NCI-H1436 (cell line): ENCODE data around the gene CREB3.

ENCODE experiments used
- DNase-seq: peaks from one replicate; lab custom pipeline; 2025; lab: John Stamatoyannopoulos, UW

CREB3 gene

DNA sequence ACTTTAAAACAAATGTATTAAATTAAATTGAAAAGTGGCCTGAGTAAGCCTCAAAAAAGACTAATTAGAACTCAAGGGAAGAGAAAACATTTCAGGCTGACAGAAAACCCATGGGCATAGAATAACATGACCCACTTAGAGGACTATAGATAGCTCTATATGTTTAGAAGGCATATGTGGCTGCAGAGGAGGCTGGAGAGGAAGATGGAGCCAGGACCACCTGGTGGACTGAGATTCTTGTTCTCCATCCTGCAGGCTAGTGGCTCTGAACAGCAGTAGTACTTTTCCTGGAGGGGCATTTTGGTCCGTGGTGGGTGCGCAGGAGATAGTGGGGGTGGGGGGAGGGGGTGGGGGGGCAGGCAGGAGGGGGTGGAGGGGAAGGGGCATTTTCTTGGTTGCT is 48.6 kb downstream of the CREB3 start:
- no peak for DNase-seq

DNA sequence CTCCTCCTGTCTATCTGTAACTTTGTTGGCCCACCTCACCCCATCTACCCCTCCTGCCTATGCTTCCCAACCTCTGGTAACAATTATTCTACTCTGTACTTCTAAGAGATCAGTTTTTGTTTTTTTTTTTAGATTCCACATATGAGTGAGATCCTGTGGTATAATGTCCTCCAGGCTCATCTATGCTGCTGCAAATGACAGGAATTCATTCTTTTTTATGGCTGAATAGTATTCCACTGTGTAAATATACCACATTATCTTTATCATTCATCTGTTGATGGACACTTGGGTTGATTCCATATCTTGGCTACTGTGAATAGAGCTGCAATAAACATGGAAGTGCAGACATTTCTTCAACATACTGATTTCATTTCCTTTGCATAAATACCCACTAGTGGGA is 51.0 kb downstream of the CREB3 start:
- no peak for DNase-seq
